OCI-LY1 (cell line): ENCODE results near the gene TSHR.

ENCODE experiments used
- CTCF ChIP-seq: fragments of 200-600 bp; sonication (generic), shearing (Covaris generic); IDR thresholded peaks from 2 replicates; pipeline ENCODE4 v1.5.1; 2017; ENCODE audit warnings: mild to moderate bottlenecking, antibody characterized with exemption, low read length, moderate library complexity, mixed read lengths
- EZH2 ChIP-seq: fragments of 200-600 bp; sonication (generic), shearing (Covaris generic); IDR thresholded peaks from 2 replicates; pipeline ENCODE4 v1.8.0; 2017; ENCODE audit warnings: borderline replicate concordance, mixed run types, mild to moderate bottlenecking, antibody characterized with exemption, low read length, moderate library complexity, mixed read lengths

- TF ChIP-seq EZH2 (no peak), CTCF (no peak)
These were observed 10.4 kb upstream of the TSHR start for GRCh38 chr14:80944861-80945617.
